ENCODE data around the gene ZNF264.

DNA sequence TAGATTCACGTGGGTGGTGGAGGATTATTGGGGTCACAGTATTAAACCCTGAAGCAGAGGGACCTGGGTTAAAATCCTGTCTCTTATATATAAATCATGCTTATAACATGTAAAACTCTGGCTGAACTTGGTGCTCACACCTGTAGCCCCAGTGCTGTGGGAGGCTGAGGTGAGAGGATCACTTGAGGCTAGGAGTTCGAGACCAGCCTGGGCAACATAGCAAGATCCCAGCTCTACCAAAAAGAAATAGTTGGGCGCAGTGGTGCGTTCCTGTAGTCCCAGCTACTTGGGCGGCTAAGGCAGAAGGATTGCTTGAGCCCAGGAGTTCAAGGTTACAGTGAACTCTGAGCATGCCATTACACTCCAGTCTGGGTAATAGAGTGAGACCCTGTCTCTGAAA is 51.5 kb downstream of the ZNF264 start:
- TF ChIP-seq, protein P1, sequence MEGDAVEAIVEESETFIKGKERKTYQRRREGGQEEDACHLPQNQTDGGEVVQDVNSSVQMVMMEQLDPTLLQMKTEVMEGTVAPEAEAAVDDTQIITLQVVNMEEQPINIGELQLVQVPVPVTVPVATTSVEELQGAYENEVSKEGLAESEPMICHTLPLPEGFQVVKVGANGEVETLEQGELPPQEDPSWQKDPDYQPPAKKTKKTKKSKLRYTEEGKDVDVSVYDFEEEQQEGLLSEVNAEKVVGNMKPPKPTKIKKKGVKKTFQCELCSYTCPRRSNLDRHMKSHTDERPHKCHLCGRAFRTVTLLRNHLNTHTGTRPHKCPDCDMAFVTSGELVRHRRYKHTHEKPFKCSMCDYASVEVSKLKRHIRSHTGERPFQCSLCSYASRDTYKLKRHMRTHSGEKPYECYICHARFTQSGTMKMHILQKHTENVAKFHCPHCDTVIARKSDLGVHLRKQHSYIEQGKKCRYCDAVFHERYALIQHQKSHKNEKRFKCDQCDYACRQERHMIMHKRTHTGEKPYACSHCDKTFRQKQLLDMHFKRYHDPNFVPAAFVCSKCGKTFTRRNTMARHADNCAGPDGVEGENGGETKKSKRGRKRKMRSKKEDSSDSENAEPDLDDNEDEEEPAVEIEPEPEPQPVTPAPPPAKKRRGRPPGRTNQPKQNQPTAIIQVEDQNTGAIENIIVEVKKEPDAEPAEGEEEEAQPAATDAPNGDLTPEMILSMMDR (IDR thresholded peaks at IDR 0.05) = no peak
- TF ChIP-seq POLR2A (IDR thresholded peaks at IDR 0.05) = no peak
